GM18519 (cell line): Measurements from ENCODE around the gene SLC25A3.
A peak's percentile ranks its signal among the peaks of the same experiment; 100 is the strongest.
"Not testable (repeated sequence)": the region's sequence is repeated elsewhere in the genome, so short reads cannot be mapped to it uniquely, and the experiment has no call there.

Source experiments
- ATAC-seq: cut with Tn5 transposase; IDR thresholded peaks from one replicate; pipeline ENCODE4 v1.9.1; 2021; ENCODE audit warnings: mild to moderate bottlenecking, moderate library complexity; ENCODE audit not compliant: unreplicated experiment, low FRiP score

Gene SLC25A3

DNA sequence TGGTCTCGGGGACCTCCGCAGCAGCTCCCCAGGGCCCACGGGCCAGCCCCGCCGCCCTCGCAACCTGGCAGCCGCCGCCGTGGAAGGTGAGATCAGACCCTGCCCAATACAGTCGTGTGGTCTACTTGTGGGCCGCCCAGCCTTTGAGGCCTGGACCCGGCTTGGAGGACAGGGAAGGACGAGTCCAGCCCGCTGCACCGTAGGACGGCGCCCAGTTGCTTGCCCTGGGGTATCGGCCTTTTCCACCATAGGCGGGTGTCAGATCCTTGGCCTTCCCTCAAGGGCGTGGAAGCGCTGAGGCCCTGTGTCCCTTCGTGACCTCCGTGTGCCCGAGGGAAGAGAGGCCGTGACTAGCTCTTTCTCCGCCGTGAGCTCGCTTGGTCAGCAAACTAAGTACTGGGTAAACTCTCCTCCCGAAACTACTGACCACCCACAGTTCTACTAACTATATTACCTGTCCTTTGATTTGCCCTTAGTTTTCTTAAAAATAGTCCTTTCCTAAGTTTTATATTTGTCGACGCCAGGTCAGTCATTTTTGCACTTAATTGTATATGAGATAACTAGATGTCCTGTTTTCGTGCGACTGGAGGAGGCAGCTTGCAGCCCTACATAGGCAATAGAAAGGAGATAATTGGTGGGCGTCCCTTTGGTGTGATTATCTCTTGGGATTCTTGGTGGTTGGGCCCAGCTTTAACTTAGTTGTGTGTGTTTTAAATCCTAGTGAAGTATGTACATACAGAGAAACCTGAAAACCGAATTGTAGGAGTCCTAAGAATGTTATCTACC, 757 bp downstream of the SLC25A3 start:
- ATAC-seq = no peak

DNA sequence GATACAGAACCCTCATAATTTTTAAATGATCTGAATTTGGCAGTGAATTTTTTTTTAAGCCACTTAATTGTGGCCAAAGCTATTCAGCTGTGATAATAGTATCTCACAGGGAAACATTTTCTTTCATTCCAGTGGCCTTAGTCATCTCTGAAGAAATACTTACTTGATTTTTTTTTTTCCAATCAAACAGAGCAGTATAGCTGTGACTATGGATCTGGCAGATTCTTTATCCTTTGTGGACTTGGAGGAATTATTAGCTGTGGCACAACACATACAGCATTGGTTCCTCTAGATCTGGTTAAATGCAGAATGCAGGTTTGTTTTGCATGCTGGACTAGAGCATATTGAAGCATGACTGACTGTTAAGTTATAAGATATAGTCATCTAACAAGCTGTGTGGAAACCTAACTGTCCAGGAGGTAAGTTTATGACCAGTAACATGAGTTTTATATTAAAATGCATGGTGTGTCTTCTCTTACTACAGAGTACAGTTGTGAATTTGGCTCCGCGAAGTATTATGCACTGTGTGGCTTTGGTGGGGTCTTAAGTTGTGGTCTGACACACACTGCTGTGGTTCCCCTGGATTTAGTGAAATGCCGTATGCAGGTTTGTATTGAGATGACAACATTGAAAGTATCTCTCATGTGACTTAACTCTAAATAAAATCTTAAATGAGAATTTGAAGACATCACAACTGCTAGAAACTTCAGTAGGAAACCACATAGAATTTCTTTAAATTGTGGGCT, 1.9 kb downstream of the SLC25A3 start:
- no peak for ATAC-seq

DNA sequence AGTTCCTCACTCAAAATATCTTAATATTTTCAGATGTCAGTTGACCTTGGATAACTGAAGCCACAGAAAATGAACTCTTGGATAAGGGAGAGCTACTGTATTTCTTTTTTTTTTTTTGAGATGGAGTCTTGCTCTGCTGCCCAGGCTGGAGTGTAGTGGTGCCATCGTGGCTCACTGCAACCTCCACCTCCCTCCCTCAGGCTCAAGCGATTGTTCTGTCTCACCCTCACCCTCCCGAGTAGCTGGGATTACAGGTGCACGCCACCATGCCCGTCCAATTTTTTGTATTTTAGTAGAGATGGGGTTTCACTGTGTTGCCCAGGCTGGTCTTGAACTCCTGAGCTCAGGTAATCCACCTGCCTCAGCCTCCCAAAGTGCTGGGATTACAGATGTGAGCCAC, 3.8 kb downstream of the SLC25A3 start:
- not testable (repeated sequence) for ATAC-seq

GRCh38 chr12:98601924-98602323, 8.4 kb downstream of the SLC25A3 start:
- ATAC-seq = no peak

GRCh38 chr12:98606359-98606988, 13.0 kb downstream of the SLC25A3 start:
- ATAC-seq = no peak

GRCh38 chr12:98610596-98610995, 17.1 kb downstream of the SLC25A3 start:
- no peak for ATAC-seq

GRCh38 chr12:98612696-98613334, 19.3 kb downstream of the SLC25A3 start:
- ATAC-seq = peak; percentile 75

DNA sequence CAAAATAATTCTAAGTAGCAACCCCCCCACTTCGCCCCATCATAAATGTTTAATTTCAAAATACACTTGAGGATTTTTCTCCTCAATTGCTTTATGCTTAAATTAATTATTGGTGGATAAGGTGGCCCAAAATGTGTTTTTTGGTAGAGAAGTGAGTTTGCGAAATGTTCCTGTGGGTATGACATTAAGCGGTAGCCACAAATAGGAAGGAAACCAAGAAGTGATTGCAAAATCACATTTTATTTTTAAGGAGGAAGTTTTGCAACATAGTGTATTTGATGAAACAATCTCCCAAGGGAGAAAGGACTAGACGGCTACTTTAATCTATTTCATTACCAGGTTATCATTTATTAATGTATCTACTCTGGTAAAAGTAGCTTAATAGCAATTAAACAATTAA, 25.5 kb downstream of the SLC25A3 start:
- ATAC-seq = no peak

DNA sequence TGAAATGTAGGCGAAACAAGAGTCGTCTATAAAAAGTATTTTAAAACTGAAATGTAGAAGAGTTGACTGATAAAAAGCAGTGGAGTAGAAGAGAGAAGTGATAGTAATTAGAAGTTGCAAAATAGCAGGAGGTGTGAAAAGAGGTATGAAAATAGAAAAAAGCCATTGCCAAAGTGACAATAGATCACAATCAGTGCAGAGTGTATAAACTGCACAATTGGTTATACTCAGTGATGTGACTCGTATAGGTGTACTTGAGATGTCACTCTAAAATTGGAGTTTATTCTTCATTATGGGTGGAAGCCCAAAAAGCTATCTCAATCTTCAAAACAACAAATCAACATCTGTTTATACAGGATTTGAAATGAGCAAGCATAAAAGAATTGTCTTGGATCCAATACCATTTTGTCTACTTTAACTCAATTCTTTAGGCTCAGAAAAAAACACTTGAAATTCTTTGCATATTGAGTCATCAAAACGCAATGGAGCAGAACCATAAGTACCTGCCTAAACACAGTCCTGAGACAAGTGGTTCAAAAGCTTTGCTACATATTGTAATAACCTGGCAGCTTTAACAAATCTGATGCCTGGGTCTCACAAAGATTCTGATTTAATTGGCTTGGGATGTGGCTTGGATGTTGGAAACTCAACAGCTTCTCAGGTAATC, 42.3 kb downstream of the SLC25A3 start:
- ATAC-seq = peak; percentile 91

- ATAC-seq = no peak
Observed at GRCh38 chr12:98637068-98637467, 43.6 kb downstream of the SLC25A3 start.

DNA sequence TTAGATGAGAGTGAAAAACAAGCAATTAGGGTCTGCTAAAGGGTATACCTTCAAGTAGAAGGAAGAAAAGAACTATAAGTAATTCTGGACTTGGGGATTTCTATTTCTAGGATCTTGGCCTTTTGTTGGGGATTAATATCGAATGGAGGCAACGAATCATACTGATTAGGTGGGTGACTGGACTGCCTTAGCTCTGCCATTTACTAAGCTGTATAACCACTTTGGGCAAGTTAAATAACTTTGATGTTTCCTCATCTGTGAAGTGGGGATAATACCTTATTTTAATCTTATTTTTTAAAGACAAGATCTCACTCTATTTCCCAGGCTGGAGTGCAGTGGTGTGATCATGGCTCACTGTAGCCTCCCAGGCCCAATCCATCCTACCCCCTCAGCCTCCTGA, 44.5 kb downstream of the SLC25A3 start:
- no peak for ATAC-seq

DNA sequence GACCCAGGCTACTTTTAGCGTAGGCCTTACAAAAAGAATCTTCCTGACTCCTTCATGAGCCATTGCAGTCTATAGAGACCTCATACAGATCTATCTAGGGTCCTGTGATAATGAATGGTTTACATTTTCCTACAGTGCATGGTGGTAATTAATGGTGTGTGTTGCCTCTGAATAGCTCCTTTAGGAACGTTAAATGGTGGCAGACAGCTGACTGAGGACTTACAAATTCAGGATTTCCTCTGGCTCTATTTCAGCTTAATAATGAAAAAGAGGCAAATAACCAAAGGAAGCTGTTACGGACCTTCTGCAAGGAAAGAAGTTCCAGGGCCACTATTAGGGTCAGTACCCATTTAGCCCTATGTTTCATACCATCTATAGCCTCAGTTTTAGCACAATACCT, 46.0 kb downstream of the SLC25A3 start:
- ATAC-seq = no peak

GRCh38 chr12:98642801-98643200, 49.3 kb downstream of the SLC25A3 start:
- ATAC-seq = not testable (repeated sequence)

DNA sequence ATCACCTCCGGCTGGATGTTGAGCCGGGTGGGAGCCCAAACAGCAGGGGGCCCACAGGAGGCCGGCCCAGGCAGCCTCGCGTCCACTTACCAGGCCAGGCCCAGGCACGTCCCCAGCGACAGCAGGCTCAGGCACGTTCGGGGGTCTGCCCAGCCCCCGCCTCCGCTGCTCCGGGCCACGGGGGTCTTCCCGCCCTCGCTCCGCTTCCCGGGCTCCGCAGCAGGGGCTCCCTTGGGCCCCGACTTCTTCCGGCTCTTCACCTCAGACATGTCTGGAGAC, 50.9 kb downstream of the SLC25A3 start:
- peak; percentile 5 for ATAC-seq

DNA sequence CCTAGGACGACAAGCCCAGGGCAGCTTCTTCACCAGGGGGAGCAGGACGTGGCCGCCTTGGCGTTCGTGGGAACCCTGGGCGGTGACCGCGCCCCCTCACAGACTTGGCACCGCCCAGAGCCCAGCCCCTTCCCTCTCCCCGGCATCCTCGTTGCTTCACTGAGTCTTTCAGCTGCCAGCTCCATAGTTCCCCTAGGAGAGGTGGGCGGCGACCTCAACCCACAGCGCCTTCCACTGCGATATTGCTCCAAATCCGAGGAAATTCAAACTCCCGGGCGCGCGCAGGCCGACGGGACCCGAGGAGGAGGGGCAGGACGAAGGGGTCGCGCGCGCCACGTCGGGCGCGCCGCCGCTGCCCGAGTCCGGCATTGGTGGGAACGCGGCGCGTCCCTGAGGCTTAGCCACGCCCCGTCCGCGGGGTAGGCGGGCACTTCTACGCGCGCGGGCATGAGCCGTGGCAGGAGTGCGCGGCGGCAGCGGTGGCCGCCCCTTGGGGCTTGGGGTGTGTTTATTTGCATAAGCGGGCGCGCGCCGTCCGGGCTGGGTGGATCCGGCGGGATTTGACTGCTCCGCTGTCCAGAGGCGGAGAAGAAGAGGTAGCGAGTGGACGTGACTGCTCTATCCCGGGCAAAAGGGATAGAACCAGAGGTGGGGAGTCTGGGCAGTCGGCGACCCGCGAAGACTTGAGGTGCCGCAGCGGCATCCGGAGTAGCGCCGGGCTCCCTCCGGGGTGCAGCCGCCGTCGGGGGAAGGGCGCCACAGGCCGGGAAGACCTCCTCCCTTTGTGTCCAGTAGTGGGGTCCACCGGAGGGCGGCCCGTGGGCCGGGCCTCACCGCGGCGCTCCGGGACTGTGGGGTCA, 51.5 kb downstream of the SLC25A3 start, which contains the start of the genes APAF1 and IKBIP:
APAF1 (plus strand) TSS at position 579 of the 860 bp plus-strand sequence. CDS start 3,070 bp downstream, outside the sequence.
IKBIP (minus strand) TSS at position 77 of the 860 bp plus-strand sequence. CDS start 87 bp downstream, outside the sequence.
- ATAC-seq = peak; percentile 84

- ATAC-seq = no peak
Observed at GRCh38 chr12:98645572-98646067, 52.1 kb downstream of the SLC25A3 start.

GRCh38 chr12:98646294-98647090, 53.0 kb downstream of the SLC25A3 start:
- ATAC-seq = no peak

- no peak for ATAC-seq
Observed at GRCh38 chr12:98651328-98651727, 57.8 kb downstream of the SLC25A3 start.
